A549 (cell line): ENCODE measurements around the gene JARID2. TPM values are rescaled to one million over a fixed set of nuclear protein-coding genes. Genes with fewer than 3 reads are reported as not detected.
A peak's percentile ranks its signal among the peaks of the same experiment; 100 is the strongest.

ENCODE experiments used
- ATAC-seq, 2 experiments: fragments of 200-7000 bp in 1 of 2; fragments of >200 bp in 1 of 2; cut with Nextera tagmentation in 1 of 2; cut with Tn5 transposase in 1 of 2; 3 replicates each; pipeline versions ENCODE4 v1.8.0 to v1.9.1; 2018 to 2020; ENCODE audit warnings: mild to moderate bottlenecking in 1 of 2, moderate library complexity in 1 of 2
- CTCF ChIA-PET: fragments of 300-600 bp; sonication (Branson Sonifier 250); formaldehyde crosslinking; extraction: SDS; loops from one replicate; lab custom pipeline; 2021; ENCODE audit warnings: antibody characterized with exemption, inconsistent platforms; lab: Yijun Ruan, JAX
- POLR2A ChIA-PET: fragments of 350-600 bp; formaldehyde crosslinking; extraction: SDS; loops from one replicate; lab custom pipeline; 2021; ENCODE audit warnings: antibody characterized with exemption, inconsistent platforms; lab: Yijun Ruan, JAX
- DNase-seq, 2 experiments: peaks; one replicate each; pipeline versions ENCODE4 v3.0.0 to v3.0.0-alpha.2; 2011 to 2016; ENCODE audit warnings: low read depth in 1 of 2, low spot score in 1 of 2
- FAIRE-seq: peaks from 2 replicates; lab custom pipeline; 2011; peaks lifted over from hg19 to GRCh38; lab: Jason Lieb, UNC
- H3K27ac ChIP-seq, 2 experiments: fragments of >200 bp; sonication (Bioruptor Twin); formaldehyde crosslinking; 3 replicates each; pipeline ENCODE4 v1.5.1; 2016 to 2017
- H3K4me1 ChIP-seq: fragments of >200 bp; sonication (Bioruptor Twin); formaldehyde crosslinking; 3 replicates; pipeline ENCODE4 v1.6.1; 2016
- H3K4me2 ChIP-seq: fragments of >200 bp; sonication (Bioruptor Twin); formaldehyde crosslinking; 3 replicates; pipeline ENCODE4 v1.6.1; 2016
- H3K4me3 ChIP-seq: fragments of >200 bp; sonication (Bioruptor Twin); formaldehyde crosslinking; 3 replicates; pipeline ENCODE4 v1.5.1; 2016
- H3K9me3 ChIP-seq: fragments of >200 bp; sonication (Bioruptor Twin); formaldehyde crosslinking; 3 replicates; pipeline ENCODE4 v1.6.1; 2016
- BHLHE40 ChIP-seq: IDR thresholded peaks from 2 replicates; pipeline ENCODE4 v1.6.1; 2012; ENCODE audit warnings: low read depth, low read length, inconsistent platforms
- CBX2 ChIP-seq: fragments of 200-600 bp; sonication (generic); IDR thresholded peaks from 2 replicates; pipeline ENCODE4 v1.6.1; 2016; ENCODE audit warnings: low read depth, mild to moderate bottlenecking, borderline replicate concordance
- CBX8 ChIP-seq: fragments of 200-600 bp; sonication (generic); IDR thresholded peaks from 2 replicates; pipeline ENCODE4 v1.6.1; 2016
- CEBPB ChIP-seq, 2 experiments: fragments of >200 bp in 1 of 2; sonication (Bioruptor Twin) in 1 of 2; formaldehyde crosslinking in 1 of 2; IDR thresholded peaks; 2 replicates each; pipeline ENCODE4 v1.6.1; 2012 to 2016
- CHD4 ChIP-seq: fragments of 200-600 bp; sonication (generic); IDR thresholded peaks from 2 replicates; pipeline ENCODE4 v1.6.1; 2016; ENCODE audit warnings: antibody characterized with exemption, mild to moderate bottlenecking, borderline replicate concordance
- FOSB ChIP-seq: fragments of 250-450 bp; sonication (Bioruptor Pico); IDR thresholded peaks from 2 replicates; pipeline ENCODE4 v1.5.0; 2020; ENCODE audit warnings: mild to moderate bottlenecking, moderate library complexity
- GATA3 ChIP-seq: IDR thresholded peaks from 2 replicates; pipeline ENCODE4 v1.6.1; 2012; ENCODE audit warnings: borderline replicate concordance
- HEYL ChIP-seq: fragments of 250-450 bp; sonication (Bioruptor Pico); IDR thresholded peaks from 2 replicates; pipeline ENCODE4 v1.8.0; 2021; ENCODE audit warnings: mild to moderate bottlenecking, moderate library complexity
- HOXA7 ChIP-seq: fragments of 250-450 bp; sonication (Bioruptor Pico); IDR thresholded peaks from 2 replicates; pipeline ENCODE4 v1.5.0; 2020; ENCODE audit warnings: mild to moderate bottlenecking, moderate library complexity
- HOXB13 ChIP-seq: fragments of 250-450 bp; sonication (Bioruptor Pico); IDR thresholded peaks from 2 replicates; pipeline ENCODE4 v1.5.0; 2020; ENCODE audit warnings: low read depth, mild to moderate bottlenecking, moderate library complexity
- HOXB5 ChIP-seq: fragments of 250-450 bp; sonication (Bioruptor Pico); IDR thresholded peaks from 2 replicates; pipeline ENCODE4 v1.5.0; 2020; ENCODE audit warnings: mild to moderate bottlenecking, moderate library complexity
- JUNB ChIP-seq: fragments of >200 bp; sonication (Bioruptor Twin); formaldehyde crosslinking; IDR thresholded peaks from 2 replicates; pipeline ENCODE4 v1.6.1; 2016
- KDM5A ChIP-seq: fragments of 200-600 bp; sonication (generic); IDR thresholded peaks from 2 replicates; pipeline ENCODE4 v1.6.1; 2016; ENCODE audit warnings: antibody characterized with exemption, mild to moderate bottlenecking
- MAZ ChIP-seq: fragments of 150-350 bp; IDR thresholded peaks from 2 replicates; pipeline ENCODE4 v1.6.1; 2014; ENCODE audit warnings: antibody characterized with exemption, low read depth, low read length, borderline replicate concordance
- MYC ChIP-seq: IDR thresholded peaks from 2 replicates; pipeline ENCODE4 v1.6.1; 2012; ENCODE audit warnings: mild to moderate bottlenecking, inconsistent platforms, low read length, improper control_type of control experiment, borderline replicate concordance
- NPAS2 ChIP-seq: fragments of 250-450 bp; sonication (Bioruptor Pico); IDR thresholded peaks from 2 replicates; pipeline ENCODE4 v1.8.0; 2022; ENCODE audit warnings: mild to moderate bottlenecking, moderate library complexity, borderline replicate concordance
- POLR2A ChIP-seq: IDR thresholded peaks from 2 replicates; pipeline ENCODE4 v1.6.1; 2012; ENCODE audit warnings: mild to moderate bottlenecking, low read length
- RFX5 ChIP-seq: fragments of 450-650 bp; IDR thresholded peaks from 2 replicates; pipeline ENCODE4 v1.7.1; 2014; ENCODE audit warnings: antibody characterized with exemption, mild to moderate bottlenecking, moderate library complexity
- RNF2 ChIP-seq: fragments of 200-600 bp; sonication (generic); IDR thresholded peaks from 2 replicates; pipeline ENCODE4 v1.6.1; 2016; ENCODE audit warnings: low read depth, mild to moderate bottlenecking, antibody characterized with exemption, moderate library complexity, borderline replicate concordance
- SMC3 ChIP-seq: fragments of >200 bp; sonication (Bioruptor Twin); formaldehyde crosslinking; IDR thresholded peaks from 3 replicates; pipeline ENCODE4 v1.6.1; 2018; ENCODE audit warnings: inconsistent platforms
- SREBF2 ChIP-seq: fragments of 450-650 bp; IDR thresholded peaks from 2 replicates; pipeline ENCODE4 v1.6.1; 2014; ENCODE audit warnings: mild to moderate bottlenecking, moderate library complexity
- TFCP2L1 ChIP-seq: fragments of 250-450 bp; sonication (Bioruptor Pico); IDR thresholded peaks from 2 replicates; pipeline ENCODE4 v1.5.0; 2021; ENCODE audit warnings: mild to moderate bottlenecking
- ZNF302 ChIP-seq: fragments of 250-450 bp; sonication (Bioruptor Pico); IDR thresholded peaks from 2 replicates; pipeline ENCODE4 v1.9.0; 2021; ENCODE audit warnings: inconsistent platforms, mild to moderate bottlenecking, moderate library complexity
- WGBS: methylation state at CpG from one replicate; pipeline ENCODE4 v1.1.6; 2017; ENCODE audit errors: missing lambda C conversion rate; 5-methylcytosine and 5-hydroxymethylcytosine counted together
- polyA plus RNA-seq, 4 experiments: library from polyadenylated mRNA; depleted of rRNA in 3 of 4; stranded (reverse); fragments of >200 nt; fragmentation: RNase III in 1 of 4; extraction: RNeasy Plus Mini Kit Qiagen cat#74134 plus additional on column Dnase treatment in 1 of 4; gene quantifications; 2 replicates in 3 of 4; 3 replicates in 1 of 4; pipeline ENCODE4 v1.2.3, GENCODE V29; 2011 to 2017
- TF ChIP-seq, protein P1 (sequence below): IDR thresholded peaks from 2 replicates; pipeline ENCODE4 v1.6.1; 2012; ENCODE audit warnings: low read depth, borderline replicate concordance
- TF ChIP-seq, protein P2 (sequence below): fragments of >200 bp; sonication (Bioruptor Twin); formaldehyde crosslinking; IDR thresholded peaks from 3 replicates; pipeline ENCODE4 v1.5.1; 2016
- TF ChIP-seq, protein P3 (sequence below): fragments of 250-450 bp; sonication (Bioruptor Pico); IDR thresholded peaks from 2 replicates; pipeline ENCODE4 v1.5.0; 2020; ENCODE audit warnings: low read depth, mild to moderate bottlenecking, moderate library complexity
- TF ChIP-seq, protein P4 (sequence below): IDR thresholded peaks from 2 replicates; pipeline ENCODE4 v1.6.1; 2012
- TF ChIP-seq, protein P5 (sequence below): fragments of 150-350 bp; IDR thresholded peaks from 2 replicates; pipeline ENCODE4 v1.6.1; 2014; ENCODE audit warnings: low read depth, mild to moderate bottlenecking, low read length
- TF ChIP-seq, protein P6 (sequence below): fragments of 450-650 bp; IDR thresholded peaks from 2 replicates; pipeline ENCODE4 v1.6.1; 2014; ENCODE audit warnings: antibody characterized with exemption

Gene JARID2
- polyA plus RNA-seq, 2 of the 4 experiments (the other 2 are of a cell fraction): 7.8 to 8.3 TPM

DNA sequence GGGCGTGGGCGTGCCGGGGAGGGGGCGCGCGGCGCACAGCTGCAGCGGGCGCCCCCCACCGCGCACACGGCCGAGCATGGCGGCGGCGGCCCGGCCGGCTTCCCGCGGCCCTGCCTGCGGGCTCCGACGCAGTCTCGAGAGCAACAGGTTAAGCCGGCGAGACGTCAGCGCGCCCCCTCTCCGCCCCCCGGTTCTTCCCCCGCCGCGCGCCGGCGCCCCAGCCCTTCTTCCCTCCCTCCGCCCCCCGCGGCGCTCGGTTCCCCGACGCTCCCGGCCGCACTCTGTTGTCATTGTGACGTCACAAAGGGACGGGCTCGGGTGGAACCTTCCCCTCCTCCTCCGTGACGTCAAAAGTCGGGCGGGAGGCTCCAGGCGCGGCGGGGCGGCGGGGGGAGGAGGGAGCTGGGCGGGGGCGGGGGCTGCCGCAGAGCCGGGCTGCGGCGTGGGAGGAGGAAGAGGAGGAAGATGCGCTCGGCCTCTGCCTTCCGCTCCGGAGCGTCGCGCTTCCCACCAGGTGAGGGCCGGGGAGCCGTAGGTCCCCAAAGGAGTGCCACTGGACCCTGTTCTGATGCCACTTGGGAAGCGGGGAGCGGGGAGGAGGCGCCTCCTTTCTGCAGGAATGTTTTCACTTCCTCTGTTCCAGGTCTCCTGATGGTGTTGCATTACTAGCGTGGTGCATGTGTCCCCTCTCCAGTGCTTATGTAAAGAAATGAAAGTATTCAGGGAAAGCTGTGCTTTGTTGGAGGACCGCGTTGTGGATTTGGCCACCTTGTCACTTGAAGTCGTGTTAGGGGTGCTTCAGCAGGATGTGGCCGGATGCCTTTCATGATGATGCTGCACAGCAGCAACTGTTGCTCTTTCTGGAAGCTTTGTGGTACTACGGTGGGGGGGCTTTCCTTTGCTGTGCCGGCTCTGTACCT is 2.8 kb downstream of the JARID2 start (continued):
- TF ChIP-seq CHD4: no peak
- TF ChIP-seq SMC3: 0 out of 3 replicates have a peak, but pooled peaks have one; percentile 16
- TF ChIP-seq, protein P1, sequence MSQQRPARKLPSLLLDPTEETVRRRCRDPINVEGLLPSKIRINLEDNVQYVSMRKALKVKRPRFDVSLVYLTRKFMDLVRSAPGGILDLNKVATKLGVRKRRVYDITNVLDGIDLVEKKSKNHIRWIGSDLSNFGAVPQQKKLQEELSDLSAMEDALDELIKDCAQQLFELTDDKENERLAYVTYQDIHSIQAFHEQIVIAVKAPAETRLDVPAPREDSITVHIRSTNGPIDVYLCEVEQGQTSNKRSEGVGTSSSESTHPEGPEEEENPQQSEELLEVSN: no peak
- TF ChIP-seq HOXB5: no peak
- no peak for TF ChIP-seq RFX5
- TF ChIP-seq ZNF302: no peak
- TF ChIP-seq GATA3: no peak; the same call in 1 of the 2 replicates
- TF ChIP-seq HEYL (CRISPR knock-in tag): no peak
- TF ChIP-seq MYC: no peak
- TF ChIP-seq HOXB13 (CRISPR knock-in tag): no peak
- no peak for TF ChIP-seq FOSB (CRISPR knock-in tag)
- TF ChIP-seq HOXA7 (CRISPR knock-in tag): no peak
- no peak for TF ChIP-seq RNF2
- no peak for TF ChIP-seq CEBPB (IDR thresholded peaks at IDR 0.05)
- TF ChIP-seq, protein P2, sequence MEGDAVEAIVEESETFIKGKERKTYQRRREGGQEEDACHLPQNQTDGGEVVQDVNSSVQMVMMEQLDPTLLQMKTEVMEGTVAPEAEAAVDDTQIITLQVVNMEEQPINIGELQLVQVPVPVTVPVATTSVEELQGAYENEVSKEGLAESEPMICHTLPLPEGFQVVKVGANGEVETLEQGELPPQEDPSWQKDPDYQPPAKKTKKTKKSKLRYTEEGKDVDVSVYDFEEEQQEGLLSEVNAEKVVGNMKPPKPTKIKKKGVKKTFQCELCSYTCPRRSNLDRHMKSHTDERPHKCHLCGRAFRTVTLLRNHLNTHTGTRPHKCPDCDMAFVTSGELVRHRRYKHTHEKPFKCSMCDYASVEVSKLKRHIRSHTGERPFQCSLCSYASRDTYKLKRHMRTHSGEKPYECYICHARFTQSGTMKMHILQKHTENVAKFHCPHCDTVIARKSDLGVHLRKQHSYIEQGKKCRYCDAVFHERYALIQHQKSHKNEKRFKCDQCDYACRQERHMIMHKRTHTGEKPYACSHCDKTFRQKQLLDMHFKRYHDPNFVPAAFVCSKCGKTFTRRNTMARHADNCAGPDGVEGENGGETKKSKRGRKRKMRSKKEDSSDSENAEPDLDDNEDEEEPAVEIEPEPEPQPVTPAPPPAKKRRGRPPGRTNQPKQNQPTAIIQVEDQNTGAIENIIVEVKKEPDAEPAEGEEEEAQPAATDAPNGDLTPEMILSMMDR: no peak; the same call in 2 of the 3 replicates
- no peak for TF ChIP-seq CBX2
- no peak for TF ChIP-seq MAZ
- TF ChIP-seq POLR2A: peak; percentile 48
- no peak for TF ChIP-seq CBX8
- TF ChIP-seq NPAS2 (CRISPR knock-in tag): no peak

DNA sequence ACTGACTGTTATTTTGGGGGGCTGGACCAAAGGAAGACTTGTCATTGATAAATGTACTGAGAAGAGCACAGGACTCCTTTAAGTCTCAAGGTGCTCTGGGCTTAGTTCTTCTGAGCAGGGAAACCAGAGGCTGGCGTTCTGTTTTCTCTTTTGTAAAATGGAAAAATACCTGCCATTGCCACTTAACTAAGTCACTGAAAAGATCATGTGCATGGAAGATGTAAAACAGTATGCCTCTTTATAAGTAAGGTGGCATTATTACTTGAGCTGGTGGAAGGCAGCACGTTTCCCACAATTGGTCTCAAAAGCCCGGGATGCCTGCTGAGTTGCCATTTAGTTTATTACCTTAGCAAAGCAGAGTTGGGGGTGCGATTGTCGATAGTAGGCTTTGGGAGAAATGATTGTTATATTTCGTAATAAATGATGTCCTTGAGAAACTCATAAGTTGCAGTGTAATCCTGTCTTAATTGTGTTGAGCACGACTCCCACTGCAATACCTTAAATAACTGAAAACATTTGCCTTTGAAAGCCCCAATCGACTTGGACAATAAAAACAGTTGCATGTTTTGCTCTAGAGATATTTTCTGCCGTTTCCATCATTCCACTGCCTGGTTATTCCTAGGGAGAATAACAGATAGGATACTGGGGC is 3.6 kb downstream of the JARID2 start:
- FAIRE-seq (no peak), DNase-seq (no peak), ATAC-seq (no peak)
- H3K4me2 ChIP-seq: peak overlapping the region; percentile 76
- CTCF ChIA-PET: interaction anchor here (1.1 to 1.3 kb wide), 4 partner anchors 25 to 538 kb away, joined by 3 to 5 read pairs (median 3); no protein-coding TSS in a partner anchor
- TF ChIP-seq ZNF302 (no peak), RNF2 (no peak), HOXB5 (no peak), MYC (no peak), BHLHE40 (no peak), GATA3 (no peak), KDM5A (no peak), CBX2 (no peak), HOXA7 (CRISPR knock-in tag) (no peak), TFCP2L1 (CRISPR knock-in tag) (no peak), RFX5 (no peak), CBX8 (no peak), JUNB (no peak), CEBPB (IDR thresholded peaks at IDR 0.05) (no peak), SREBF2 (no peak)
- TF ChIP-seq, protein P3, sequence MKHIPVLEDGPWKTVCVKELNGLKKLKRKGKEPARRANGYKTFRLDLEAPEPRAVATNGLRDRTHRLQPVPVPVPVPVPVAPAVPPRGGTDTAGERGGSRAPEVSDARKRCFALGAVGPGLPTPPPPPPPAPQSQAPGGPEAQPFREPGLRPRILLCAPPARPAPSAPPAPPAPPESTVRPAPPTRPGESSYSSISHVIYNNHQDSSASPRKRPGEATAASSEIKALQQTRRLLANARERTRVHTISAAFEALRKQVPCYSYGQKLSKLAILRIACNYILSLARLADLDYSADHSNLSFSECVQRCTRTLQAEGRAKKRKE (CRISPR knock-in tag): no peak
- TF ChIP-seq, protein P4, sequence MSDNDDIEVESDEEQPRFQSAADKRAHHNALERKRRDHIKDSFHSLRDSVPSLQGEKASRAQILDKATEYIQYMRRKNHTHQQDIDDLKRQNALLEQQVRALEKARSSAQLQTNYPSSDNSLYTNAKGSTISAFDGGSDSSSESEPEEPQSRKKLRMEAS: no peak
- TF ChIP-seq, protein P5, sequence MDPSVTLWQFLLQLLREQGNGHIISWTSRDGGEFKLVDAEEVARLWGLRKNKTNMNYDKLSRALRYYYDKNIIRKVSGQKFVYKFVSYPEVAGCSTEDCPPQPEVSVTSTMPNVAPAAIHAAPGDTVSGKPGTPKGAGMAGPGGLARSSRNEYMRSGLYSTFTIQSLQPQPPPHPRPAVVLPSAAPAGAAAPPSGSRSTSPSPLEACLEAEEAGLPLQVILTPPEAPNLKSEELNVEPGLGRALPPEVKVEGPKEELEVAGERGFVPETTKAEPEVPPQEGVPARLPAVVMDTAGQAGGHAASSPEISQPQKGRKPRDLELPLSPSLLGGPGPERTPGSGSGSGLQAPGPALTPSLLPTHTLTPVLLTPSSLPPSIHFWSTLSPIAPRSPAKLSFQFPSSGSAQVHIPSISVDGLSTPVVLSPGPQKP: no peak
- TF ChIP-seq, protein P6, sequence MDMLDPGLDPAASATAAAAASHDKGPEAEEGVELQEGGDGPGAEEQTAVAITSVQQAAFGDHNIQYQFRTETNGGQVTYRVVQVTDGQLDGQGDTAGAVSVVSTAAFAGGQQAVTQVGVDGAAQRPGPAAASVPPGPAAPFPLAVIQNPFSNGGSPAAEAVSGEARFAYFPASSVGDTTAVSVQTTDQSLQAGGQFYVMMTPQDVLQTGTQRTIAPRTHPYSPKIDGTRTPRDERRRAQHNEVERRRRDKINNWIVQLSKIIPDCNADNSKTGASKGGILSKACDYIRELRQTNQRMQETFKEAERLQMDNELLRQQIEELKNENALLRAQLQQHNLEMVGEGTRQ: no peak
- H3K9me3 ChIP-seq: no peaks in the 10 kb centered on the region
- H3K27ac ChIP-seq: peak overlapping the region; percentile 99 to 100
- 37% methylated on average over 9 of the region's 9 CpGs for WGBS
- peak overlapping the region; percentile 89 for H3K4me3 ChIP-seq
- POLR2A ChIA-PET: interaction anchor here (0.5 kb wide), 1 partner anchor 375 kb away, joined by 4 read pairs; no protein-coding TSS in a partner anchor
- H3K4me1 ChIP-seq: peaks cover 9% of the 10 kb centered on the region; the same call in 2 of the 3 replicates
